Skin of body (tissue), 2 donors: ENCODE results near the gene IFT22. TPM values are rescaled to one million over a fixed set of nuclear protein-coding genes. Genes with fewer than 3 reads are reported as not detected.
"Not testable (repeated sequence)": the region's sequence is repeated elsewhere in the genome, so short reads cannot be mapped to it uniquely, and the experiment has no call there.

Experiments used
- DNase-seq: peaks from one replicate; lab custom pipeline; 2025; lab: John Stamatoyannopoulos, UW
- total RNA-seq: library from RNA; depleted of rRNA; stranded (reverse); fragments of >200 nt; gene quantifications from one replicate; pipeline ENCODE4 v1.2.3, GENCODE V29; 2014

Gene IFT22
- total RNA-seq, 1 donor from 2014 or later, result 15.6 TPM

DNA sequence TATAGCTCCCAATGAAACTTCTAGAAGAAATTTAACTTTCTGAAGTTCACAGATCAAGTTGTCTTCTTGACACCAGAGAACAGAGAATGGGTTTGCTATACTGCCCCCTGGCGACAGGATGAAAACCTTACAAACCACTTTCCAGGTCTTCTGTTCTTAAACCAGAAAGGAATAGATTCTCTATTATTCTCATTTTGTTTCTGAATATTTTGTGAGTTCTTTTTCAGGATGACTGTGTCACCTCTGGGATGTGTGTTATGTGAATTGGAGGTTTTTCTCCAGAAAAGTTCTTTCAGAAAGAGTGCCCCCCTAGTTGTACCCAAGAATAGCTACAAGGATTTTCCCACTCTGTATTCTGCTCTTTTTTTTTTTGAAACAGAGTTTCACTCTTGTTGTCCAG is 6.3 kb downstream of the IFT22 start:
- DNase-seq, result no peak

GRCh38 chr7:101308245-101309085 is 13.1 kb downstream of the IFT22 start:
- DNase-seq, result no peak

DNA sequence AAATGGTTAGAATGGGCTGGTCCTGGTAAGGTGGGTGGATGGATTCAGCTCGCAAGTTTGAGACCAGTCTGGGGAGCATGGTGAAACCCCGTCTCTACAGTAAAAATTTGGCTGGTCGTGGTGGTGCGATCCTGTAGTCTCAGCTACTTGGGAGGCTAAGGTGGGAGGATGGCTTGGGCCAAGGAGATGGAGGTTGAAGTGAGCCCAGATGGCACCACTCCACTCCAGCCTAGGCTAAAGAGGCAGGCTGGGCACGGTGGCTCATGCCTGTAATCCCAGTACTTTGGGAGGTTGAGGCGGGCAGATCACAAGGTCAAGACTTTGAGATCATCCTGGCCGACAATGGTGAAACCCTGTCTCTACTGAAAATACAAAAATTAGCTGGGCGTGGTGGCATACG is 15.3 kb downstream of the IFT22 start:
- DNase-seq, result no peak

DNA sequence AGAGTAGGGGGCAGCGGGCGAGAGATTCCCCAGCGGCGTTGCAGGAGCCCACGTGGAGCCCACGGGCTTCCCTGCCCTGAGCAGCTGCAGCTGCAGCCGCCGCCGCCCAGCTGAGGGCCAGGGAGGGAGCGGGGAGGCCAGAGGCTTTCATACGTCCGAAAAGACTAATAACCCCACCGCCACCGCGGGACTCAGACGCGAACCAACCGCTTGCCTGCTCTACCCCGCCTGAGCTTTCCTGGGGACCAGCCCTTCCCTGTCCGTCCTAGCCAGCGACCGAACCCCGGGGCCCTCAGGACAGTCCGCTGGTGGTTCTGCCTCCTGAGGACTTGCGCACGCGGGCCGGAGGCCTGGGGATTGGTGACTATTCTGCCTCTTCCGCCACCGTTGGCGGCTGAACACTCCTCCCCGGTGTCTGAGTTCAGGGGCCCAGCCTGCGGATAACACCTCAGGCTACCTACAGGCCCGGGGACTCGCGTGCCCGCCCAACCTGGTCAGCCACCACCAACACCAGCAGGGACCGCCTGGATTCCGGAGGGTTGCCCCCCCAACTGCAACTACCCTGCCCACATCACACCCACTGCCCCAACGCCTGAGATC is 18.4 kb downstream of the IFT22 start:
- DNase-seq, result no peak

GRCh38 chr7:101302641-101303101 is 18.9 kb downstream of the IFT22 start:
- DNase-seq, result no peak

GRCh38 chr7:101300465-101301376 is 20.9 kb downstream of the IFT22 start:
- DNase-seq, result no peak

DNA sequence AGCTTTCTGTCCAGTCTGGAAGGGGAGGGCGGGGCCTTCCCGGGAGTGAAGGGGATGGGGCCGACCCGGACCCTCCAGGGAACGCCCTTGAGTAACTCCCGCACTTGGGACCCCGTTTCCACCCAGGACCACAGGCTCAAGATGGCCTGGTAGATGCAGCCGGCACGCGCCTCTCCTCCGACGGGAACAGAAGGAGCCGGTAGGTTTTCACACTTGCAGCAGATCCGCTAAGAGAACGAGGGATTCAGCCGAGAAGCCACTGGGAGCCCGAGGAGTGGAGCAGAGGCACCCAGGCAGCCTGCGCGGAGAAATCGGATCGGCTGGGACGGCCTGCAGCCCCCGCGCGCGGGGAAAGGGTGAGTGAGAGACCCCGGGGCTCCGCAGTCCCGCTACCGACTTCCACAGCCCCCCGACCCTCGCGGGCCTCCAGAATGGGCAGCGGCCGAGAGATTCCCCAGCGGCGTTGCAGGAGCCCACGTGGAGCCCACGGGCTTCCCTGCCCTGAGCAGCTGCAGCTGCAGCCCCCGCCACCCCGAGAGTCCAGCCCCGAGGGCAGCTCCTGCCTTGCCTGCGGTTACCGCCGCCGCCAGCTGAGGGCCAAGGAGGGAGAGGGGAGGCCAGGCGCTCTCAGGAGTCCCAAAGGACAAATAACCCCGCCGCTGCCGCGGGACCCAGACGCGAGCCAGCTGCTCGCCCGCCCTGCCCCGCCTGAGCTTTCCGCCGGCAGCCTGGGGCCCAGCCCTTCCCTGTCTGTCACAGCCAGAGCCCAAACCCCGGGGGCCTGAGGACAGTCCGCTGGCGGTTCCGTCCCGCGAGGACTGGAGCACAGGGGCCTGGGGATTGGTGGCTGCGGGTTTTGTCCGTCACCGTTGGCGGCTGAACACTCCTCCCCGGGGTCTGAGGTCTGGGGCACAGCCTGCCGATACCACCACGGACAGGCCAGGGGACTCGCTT is 21.8 kb downstream of the IFT22 start:
- DNase-seq, result no peak

DNA sequence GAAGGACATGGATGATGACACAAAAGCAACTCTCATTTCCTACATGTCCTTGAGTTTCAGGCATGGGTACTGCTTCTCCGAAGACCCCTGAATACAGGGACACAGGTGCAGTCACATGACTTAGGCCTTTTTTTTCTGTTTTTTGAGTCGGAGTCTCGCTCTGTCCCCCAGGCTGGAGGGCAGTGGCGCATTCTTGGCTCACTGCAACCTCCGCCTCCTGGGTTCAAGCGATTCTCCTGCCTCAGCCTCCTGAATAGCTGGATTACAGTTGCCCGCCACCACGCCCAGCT is 26.8 kb downstream of the IFT22 start:
- no peak for DNase-seq

- no peak for DNase-seq
Measured at GRCh38 chr7:101294039-101294831, 27.4 kb downstream of the IFT22 start.

- DNase-seq, result not testable (repeated sequence)
Measured at GRCh38 chr7:101293069-101294021, 28.3 kb downstream of the IFT22 start.

DNA sequence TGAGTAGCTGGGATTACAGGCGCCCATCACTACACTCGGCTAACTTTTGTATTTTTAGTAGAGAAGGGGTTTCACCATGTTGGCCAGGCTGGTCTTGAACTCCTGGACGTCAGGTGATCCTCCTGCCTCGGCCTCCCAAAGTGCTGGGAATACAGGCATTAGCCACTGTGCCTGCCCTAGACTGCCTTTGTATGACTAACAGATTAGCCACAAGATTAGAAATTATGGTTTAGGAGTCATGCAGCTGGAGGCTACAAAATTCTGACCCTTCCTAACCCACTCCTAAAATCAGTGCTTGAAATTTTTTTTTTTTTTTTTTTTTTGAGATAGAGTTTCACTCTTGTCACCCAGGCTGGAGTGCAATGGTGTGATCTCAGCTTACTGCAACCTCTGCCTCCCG is 29.0 kb downstream of the IFT22 start:
- not testable (repeated sequence) for DNase-seq

DNA sequence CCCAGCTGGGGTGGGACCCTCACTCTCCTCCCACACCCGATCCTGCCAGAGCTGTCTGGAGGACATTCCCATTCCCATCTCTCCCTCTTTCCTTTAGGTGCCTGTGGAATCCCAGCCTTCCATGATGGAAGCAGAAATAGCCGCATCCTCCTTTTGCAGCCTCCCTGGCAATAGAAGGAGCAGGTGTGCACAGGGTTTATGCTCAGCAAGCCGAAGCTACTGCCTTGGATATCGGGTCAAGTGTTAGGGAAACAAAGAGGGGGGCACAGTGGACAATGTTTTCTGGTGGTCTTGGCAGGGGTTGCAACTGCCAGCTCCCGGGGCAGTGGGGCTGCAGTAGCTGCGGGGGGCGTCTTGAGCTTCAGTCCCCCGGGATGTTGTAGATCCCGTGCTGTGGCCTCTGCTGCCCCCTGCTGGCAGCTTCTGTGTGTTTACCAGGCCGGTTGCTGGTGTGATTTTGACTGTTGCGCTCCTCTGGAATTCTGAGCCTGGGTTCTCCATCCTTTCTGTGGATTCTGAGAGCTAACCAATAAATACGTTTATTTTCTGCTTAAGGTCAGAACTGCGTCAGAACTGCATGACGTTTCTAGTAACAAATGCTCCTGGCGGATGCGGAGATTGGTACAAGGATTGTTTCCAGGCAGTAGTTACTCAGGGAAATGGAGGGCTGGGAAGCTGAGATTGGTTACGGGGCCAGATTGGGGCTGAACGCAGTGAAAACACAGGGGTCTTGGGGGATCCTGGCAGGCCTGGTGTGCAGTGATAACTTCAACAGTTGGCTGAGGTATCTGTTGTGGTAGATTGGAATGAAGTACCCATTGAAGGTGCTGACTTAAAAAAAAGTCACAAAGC is 31.2 kb downstream of the IFT22 start:
- DNase-seq, result not testable (repeated sequence)

DNA sequence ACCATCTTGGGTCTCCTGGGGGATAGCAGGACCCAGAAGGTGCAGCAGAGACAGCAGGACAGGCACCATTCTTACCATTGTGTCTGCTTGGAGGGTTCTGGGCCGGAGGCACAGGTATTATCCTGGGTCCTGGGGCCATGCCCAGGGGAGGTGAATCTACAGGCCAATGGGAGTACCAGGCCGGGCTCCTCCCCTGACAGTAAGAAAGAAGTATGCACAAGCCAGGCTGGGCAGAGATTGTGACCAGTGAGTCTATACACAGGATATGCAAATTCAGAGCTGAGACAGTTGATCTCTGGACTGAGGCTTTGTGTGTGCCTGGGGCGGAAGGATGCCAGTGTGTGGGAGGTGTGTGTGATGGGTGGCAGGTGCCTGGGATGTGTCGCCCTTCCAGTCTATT is 31.9 kb downstream of the IFT22 start:
- DNase-seq, result not testable (repeated sequence)

- DNase-seq, result no peak
Measured at GRCh38 chr7:101288439-101288838, 33.2 kb downstream of the IFT22 start.

- DNase-seq, result no peak
Measured at GRCh38 chr7:101287032-101287431, 34.6 kb downstream of the IFT22 start.

GRCh38 chr7:101285880-101286279 is 35.7 kb downstream of the IFT22 start:
- DNase-seq, result not testable (repeated sequence)

DNA sequence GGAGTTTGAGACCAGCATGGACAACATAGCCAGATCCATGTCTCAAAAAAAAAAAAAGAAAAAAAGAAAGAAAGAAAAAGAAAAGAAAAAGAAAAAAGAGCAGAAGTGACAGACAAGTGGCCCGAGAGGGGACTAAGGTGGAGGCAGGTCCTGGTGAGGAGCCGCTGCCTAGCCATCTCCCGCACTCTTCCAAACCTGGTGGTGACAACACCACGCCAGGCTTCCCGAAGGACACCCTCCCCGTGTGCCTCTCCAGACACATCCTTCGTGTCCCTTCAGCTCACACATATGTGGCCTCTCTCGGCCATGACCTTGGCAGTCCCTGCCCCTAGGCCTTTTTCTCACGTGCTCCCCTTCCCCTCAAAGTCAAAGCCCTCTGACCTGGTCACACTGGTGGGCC is 36.4 kb downstream of the IFT22 start:
- no peak for DNase-seq

DNA sequence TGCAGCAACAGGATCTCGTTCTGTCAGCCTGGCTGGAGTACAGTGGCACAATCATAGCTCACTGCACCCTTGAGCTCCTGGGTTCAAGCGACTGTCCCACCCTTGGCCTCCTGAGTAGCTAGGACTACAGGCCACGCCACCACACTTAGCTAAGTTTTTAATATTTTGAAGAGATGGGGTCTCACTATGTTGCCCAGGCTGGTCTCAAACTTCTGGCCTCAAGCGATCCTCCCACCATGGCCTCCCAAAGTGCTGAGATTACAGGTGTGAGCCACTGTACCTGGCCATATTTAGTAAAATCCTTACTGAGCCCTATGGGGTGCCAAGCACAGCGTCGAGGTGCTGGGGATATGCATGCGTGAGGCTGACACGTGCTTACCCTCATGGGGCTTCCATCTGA is 40.7 kb downstream of the IFT22 start:
- not testable (repeated sequence) for DNase-seq
